AG09319 (cell line): ENCODE data around the gene TBL2.
"Not testable (repeated sequence)": the region's sequence is repeated elsewhere in the genome, so short reads cannot be mapped to it uniquely, and the experiment has no call there.

Experiments
- DNase-seq: peaks from one replicate; pipeline ENCODE4 v3.0.0-alpha.2; 2010; ENCODE audit warnings: low read depth; ENCODE audit errors: extremely low read depth
- CTCF ChIP-seq: IDR thresholded peaks from 2 replicates; pipeline ENCODE4 v1.5.1; 2011; ENCODE audit warnings: low read depth, mild to moderate bottlenecking, inconsistent platforms, low read length, moderate library complexity

TBL2 gene

GRCh38 chr7:73586911-73587310, 8.5 kb upstream of the TBL2 start:
- DNase-seq = no peak
- TF ChIP-seq CTCF = no peak

GRCh38 chr7:73585196-73585595, 6.8 kb upstream of the TBL2 start:
- no peak for DNase-seq
- no peak for TF ChIP-seq CTCF

GRCh38 chr7:73582664-73583202, 4.4 kb upstream of the TBL2 start:
- no peak for DNase-seq
- no peak for TF ChIP-seq CTCF

GRCh38 chr7:73581006-73581405, 2.6 kb upstream of the TBL2 start:
- DNase-seq = not testable (repeated sequence)

GRCh38 chr7:73577627-73578341, 595 bp downstream of the TBL2 start:
- DNase-seq = no peak
- no peak for TF ChIP-seq CTCF

- TF ChIP-seq CTCF = no peak
- DNase-seq = no peak
Observed at GRCh38 chr7:73573791-73574190, 4.6 kb downstream of the TBL2 start.

- TF ChIP-seq CTCF = no peak
- DNase-seq = no peak
Observed at GRCh38 chr7:73573276-73573675, 5.1 kb downstream of the TBL2 start.

- TF ChIP-seq CTCF = no peak
- no peak for DNase-seq
Observed at GRCh38 chr7:73572767-73573186, 5.6 kb downstream of the TBL2 start.
